ENCODE results near the gene ATG13.

ATG13 gene

DNA sequence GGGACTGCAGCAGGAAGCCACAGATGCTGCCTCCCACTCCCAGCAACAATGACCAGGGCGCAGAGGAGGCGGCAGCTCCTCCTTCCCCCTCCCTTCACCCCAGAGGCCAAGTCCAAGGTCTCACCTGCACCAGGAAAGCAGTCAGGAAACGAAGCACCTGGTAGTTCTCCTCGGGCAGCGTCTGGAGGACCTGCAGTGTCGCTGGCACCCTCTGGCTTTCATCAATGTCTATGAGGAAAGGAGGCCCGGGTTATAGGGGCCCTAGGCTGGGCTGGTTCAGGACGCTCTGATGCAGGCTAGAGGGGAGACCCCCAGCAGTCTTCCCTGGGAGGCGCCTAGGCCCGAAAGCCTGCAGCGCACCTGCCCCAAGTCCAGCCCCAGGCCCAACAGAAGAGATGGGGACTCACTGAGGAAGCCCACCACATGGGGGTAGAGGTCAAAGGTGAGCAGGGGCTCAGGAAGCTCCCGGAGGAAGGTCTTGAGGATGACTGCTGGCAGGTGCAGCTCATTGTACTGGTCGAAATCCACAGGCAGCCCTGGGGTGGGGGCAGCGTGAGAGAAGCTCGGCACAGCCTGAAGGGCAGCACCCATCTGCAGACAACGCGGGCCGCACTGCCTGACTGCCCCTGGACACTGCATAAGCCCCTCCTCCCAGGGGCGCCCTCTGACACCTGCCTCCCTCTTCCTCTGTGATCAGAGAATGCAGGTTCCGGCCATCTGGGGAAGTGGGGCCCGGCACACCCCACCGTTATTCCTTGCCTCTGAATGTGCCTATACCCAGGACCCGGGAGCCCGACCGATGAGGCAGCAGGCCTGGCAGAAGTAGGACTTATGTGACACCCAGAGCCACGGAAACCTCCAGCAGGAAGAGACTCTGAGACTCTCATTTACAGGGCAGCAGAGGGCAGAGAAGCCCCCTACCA, 62.1 kb downstream of the ATG13 start:
- H3K9me3 ChIP-seq (ENCODE audit: insufficient read depth, low read length) = no peaks in the 10 kb centered on the region
- TF ChIP-seq SUZ12 (IDR thresholded peaks at IDR 0.05; ENCODE audit: extremely low read depth, insufficient read depth, insufficient read length) (no peak), YY1 (IDR thresholded peaks at IDR 0.05; ENCODE audit: insufficient read depth, insufficient read length) (no peak), ZNF274 (IDR thresholded peaks at IDR 0.05; ENCODE audit: low read depth, low read length) (no peak)

DNA sequence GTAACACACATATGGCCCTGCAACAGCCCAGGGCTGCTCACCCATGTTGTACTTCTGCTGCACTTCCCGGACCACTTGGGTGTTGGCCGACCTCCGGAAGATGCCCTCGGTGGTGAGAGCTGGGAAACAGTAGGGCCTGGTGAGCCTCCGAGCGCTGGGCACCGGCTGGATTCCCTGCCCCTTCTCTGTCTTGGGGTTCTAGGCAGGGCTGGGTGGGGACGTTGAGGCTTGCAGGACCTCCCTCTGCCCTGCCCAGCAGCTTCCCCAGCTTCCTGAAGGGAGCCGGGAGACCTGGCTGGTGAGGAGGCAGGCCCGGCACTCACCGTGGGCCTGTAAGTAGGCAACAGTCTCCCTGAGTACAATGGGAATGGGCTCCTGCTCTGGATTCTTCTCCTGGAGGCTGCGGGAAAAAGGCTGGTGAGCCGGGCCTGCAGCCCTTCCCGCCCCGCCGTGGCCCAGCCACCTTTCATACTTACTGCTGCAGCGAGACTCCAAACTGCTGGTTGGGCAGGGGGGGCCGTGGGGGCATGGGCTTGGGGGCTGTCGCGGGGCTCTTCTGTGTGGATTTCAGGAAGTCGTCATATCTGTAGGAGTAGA, 62.9 kb downstream of the ATG13 start:
- no peaks in the 10 kb centered on the region for H3K27me3 ChIP-seq (ENCODE audit: insufficient read depth, insufficient read length)
- no peaks in the 10 kb centered on the region for H3K9me3 ChIP-seq (ENCODE audit: insufficient read depth, low read length)
- TF ChIP-seq SUZ12 (IDR thresholded peaks at IDR 0.05; ENCODE audit: extremely low read depth, insufficient read depth, insufficient read length) (no peak), ZNF274 (IDR thresholded peaks at IDR 0.05; ENCODE audit: low read depth, low read length) (no peak), YY1 (IDR thresholded peaks at IDR 0.05; ENCODE audit: insufficient read depth, insufficient read length) (no peak)
- H3K9ac ChIP-seq (ENCODE audit: insufficient read length, low read depth) = no peak overlapping the region
- no peak overlapping the region for H3K4me3 ChIP-seq (ENCODE audit: insufficient read length, low read depth)
- DNase-seq (ENCODE audit: low read depth, low spot score) = no peak
- H3K4me1 ChIP-seq (ENCODE audit: insufficient read depth, insufficient read length) = peaks cover 25% of the 10 kb centered on the region
- peaks cover 66% of the 10 kb centered on the region for H3K36me3 ChIP-seq (ENCODE audit: insufficient read depth, insufficient read length, low read length)

More for the DNA sequence above, 62.1 kb downstream of the ATG13 start:
- DNase-seq (ENCODE audit: low read depth, low spot score) = no peak
- no peak overlapping the region for H3K4me3 ChIP-seq (ENCODE audit: insufficient read length, low read depth)
- H3K4me1 ChIP-seq (ENCODE audit: insufficient read depth, insufficient read length) = peaks cover 25% of the 10 kb centered on the region
- no peak overlapping the region for H3K9ac ChIP-seq (ENCODE audit: insufficient read length, low read depth)
- peaks cover 66% of the 10 kb centered on the region for H3K36me3 ChIP-seq (ENCODE audit: insufficient read depth, insufficient read length, low read length)
- no peaks in the 10 kb centered on the region for H3K27me3 ChIP-seq (ENCODE audit: insufficient read depth, insufficient read length)

DNA sequence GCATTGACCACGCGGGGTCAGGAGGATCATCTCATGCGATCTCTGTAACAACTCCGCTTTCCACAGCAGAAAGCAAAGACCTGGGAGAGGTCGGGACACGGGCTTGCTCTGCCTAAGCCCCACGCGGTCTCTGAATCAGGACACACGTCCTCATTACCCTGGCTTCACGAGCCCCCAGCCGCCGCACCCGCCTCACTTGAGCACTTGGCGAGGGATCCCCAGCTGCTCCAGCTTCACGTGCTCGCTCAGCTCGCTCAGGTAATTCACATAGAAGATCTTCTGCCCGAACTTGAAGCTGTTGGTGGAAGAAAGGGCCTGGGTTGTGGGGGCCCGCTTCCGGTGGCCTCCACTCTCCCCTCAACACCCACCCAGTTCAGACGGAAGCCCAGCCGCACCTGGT, 63.5 kb downstream of the ATG13 start:
- peaks cover 20% of the 10 kb centered on the region for H3K4me1 ChIP-seq (ENCODE audit: insufficient read depth, insufficient read length)
- no peak overlapping the region for H3K4me3 ChIP-seq (ENCODE audit: insufficient read length, low read depth)
- no peaks in the 10 kb centered on the region for H3K9me3 ChIP-seq (ENCODE audit: insufficient read depth, low read length)
- no peak overlapping the region for H3K9ac ChIP-seq (ENCODE audit: insufficient read length, low read depth)
- TF ChIP-seq YY1 (IDR thresholded peaks at IDR 0.05; ENCODE audit: insufficient read depth, insufficient read length) = no peak
- no peak for TF ChIP-seq ZNF274 (IDR thresholded peaks at IDR 0.05; ENCODE audit: low read depth, low read length)
- TF ChIP-seq SUZ12 (IDR thresholded peaks at IDR 0.05; ENCODE audit: extremely low read depth, insufficient read depth, insufficient read length) = no peak
- H3K36me3 ChIP-seq (ENCODE audit: insufficient read depth, insufficient read length, low read length) = peaks cover 68% of the 10 kb centered on the region
- no peaks in the 10 kb centered on the region for H3K27me3 ChIP-seq (ENCODE audit: insufficient read depth, insufficient read length)
- no peak for DNase-seq (ENCODE audit: low read depth, low spot score)

DNA sequence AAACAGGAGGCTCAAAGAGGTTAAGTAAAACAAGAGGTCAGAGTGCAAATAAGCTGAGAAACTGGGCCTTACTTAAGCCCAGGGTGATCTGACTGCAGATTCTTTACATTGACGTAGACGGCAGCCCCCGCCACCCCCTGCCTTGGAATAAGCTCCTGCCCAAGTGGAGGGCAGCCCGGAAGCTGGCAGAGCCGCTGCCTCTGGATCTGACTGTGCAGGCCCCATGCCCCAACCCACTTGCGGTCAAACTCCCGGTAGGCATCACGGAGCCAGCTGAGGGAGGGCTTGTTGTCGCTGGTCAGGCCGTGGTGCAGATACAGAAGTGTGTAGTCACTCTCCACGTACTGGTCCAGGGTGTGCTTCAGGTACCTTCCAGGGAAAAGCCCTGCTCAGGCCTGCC, 64.5 kb downstream of the ATG13 start:
- Histone ChIP-seq H3K4me3 (ENCODE audit: insufficient read length, low read depth) (no peak overlapping the region), H3K36me3 (ENCODE audit: insufficient read depth, insufficient read length, low read length) (peaks cover 68% of the 10 kb centered on the region)

DNA sequence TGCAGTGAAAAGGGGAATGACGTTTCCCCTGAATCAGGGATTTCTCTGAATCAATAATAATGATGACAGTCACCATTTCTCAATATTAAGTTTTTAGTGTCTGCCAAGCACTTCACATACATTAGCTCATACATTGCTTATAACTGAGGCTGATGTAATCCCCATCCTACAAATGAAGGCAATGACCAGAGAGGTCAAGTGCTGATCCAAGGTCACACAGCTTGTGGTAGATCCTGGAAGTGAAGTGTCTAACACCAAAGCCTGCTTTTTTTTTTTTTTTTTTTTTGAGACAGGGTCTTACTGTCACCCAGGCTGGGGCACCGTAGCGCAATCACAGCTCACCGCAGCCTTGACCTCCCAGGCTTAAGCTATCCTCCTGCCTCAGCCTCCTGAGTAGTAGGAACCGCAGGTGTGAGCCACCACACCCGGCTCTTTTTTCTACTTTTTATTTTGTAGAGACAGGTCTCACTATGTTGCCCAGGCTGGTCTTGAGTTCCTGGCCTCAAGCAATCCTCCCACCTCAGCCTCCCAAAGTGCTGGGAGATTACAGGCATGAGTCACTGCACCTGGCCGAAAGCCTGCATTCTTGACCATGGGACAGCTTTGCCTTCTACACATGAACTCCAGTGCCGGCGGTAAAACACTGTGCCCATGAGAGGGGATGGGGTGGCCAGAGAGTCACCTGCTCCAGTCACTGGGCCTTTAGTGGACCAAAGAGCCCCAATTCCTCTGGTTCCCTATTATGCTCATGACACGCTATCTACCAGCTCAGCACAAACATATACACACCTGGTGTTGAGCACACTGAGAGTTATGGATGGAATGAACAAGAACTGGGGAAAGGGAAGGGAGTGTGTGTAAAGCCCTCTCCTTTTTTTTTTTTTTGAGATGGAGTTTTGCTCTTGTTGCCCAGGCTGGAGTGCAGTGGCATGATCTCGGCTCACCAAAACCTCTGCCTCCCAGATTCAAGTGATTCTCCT, 65.7 kb downstream of the ATG13 start:
- no peak overlapping the region for H3K4me3 ChIP-seq (ENCODE audit: insufficient read length, low read depth)
- TF ChIP-seq SUZ12 (IDR thresholded peaks at IDR 0.05; ENCODE audit: extremely low read depth, insufficient read depth, insufficient read length) (no peak), YY1 (IDR thresholded peaks at IDR 0.05; ENCODE audit: insufficient read depth, insufficient read length) (no peak), ZNF274 (IDR thresholded peaks at IDR 0.05; ENCODE audit: low read depth, low read length) (no peak)
- no peak for DNase-seq (ENCODE audit: low read depth, low spot score)
- H3K4me1 ChIP-seq (ENCODE audit: insufficient read depth, insufficient read length) = peaks cover 10% of the 10 kb centered on the region
- H3K36me3 ChIP-seq (ENCODE audit: insufficient read depth, insufficient read length, low read length) = peaks cover 71% of the 10 kb centered on the region
- no peaks in the 10 kb centered on the region for H3K27me3 ChIP-seq (ENCODE audit: insufficient read depth, insufficient read length)
- H3K9ac ChIP-seq (ENCODE audit: insufficient read length, low read depth) = no peak overlapping the region
- H3K9me3 ChIP-seq (ENCODE audit: insufficient read depth, low read length) = no peaks in the 10 kb centered on the region

More for the DNA sequence above, 64.5 kb downstream of the ATG13 start:
- H3K9me3 ChIP-seq (ENCODE audit: insufficient read depth, low read length) = no peaks in the 10 kb centered on the region
- H3K27me3 ChIP-seq (ENCODE audit: insufficient read depth, insufficient read length) = no peaks in the 10 kb centered on the region
- peaks cover 17% of the 10 kb centered on the region for H3K4me1 ChIP-seq (ENCODE audit: insufficient read depth, insufficient read length)
- TF ChIP-seq ZNF274 (IDR thresholded peaks at IDR 0.05; ENCODE audit: low read depth, low read length) (no peak), YY1 (IDR thresholded peaks at IDR 0.05; ENCODE audit: insufficient read depth, insufficient read length) (no peak), SUZ12 (IDR thresholded peaks at IDR 0.05; ENCODE audit: extremely low read depth, insufficient read depth, insufficient read length) (no peak)
- H3K9ac ChIP-seq (ENCODE audit: insufficient read length, low read depth) = no peak overlapping the region
- DNase-seq (ENCODE audit: low read depth, low spot score) = no peak

DNA sequence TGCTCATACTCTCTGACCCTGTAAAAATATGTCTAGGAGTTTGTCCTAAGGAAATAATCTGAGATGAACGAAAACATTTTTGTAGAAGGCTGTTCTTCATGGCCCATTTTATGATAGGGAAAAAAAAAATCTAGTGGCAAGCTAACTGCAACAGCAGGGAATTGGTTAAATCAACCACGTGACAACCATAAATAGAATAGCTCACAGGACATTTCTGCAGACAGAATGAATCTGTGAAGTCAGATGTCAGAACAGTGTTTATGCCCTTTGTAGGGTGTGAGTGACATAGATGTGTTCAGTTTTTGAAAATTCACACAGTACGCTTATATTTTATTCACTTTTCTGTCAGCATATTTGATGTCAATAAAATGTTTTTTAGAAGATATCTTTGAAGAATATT, 67.0 kb downstream of the ATG13 start:
- H3K27me3 ChIP-seq (ENCODE audit: insufficient read depth, insufficient read length) = no peaks in the 10 kb centered on the region
- H3K4me3 ChIP-seq (ENCODE audit: insufficient read length, low read depth) = no peak overlapping the region
- H3K9ac ChIP-seq (ENCODE audit: insufficient read length, low read depth) = no peak overlapping the region
- peaks cover 3% of the 10 kb centered on the region for H3K4me1 ChIP-seq (ENCODE audit: insufficient read depth, insufficient read length)
- H3K36me3 ChIP-seq (ENCODE audit: insufficient read depth, insufficient read length, low read length) = peaks cover 67% of the 10 kb centered on the region
- H3K9me3 ChIP-seq (ENCODE audit: insufficient read depth, low read length) = no peaks in the 10 kb centered on the region
- DNase-seq (ENCODE audit: low read depth, low spot score) = no peak
- no peak for TF ChIP-seq ZNF274 (IDR thresholded peaks at IDR 0.05; ENCODE audit: low read depth, low read length)
- TF ChIP-seq SUZ12 (IDR thresholded peaks at IDR 0.05; ENCODE audit: extremely low read depth, insufficient read depth, insufficient read length) = no peak
- TF ChIP-seq YY1 (IDR thresholded peaks at IDR 0.05; ENCODE audit: insufficient read depth, insufficient read length) = no peak

Measured in NT2/D1 (cell line).